Duodenal mucosa (tissue), 2 donors: ENCODE results near the gene DCP2.

Experiments used
- H3K27ac ChIP-seq: one replicate; pipeline ENCODE4 v1.7.0; 2013; ENCODE audit warnings: low read depth, low read length
- H3K27me3 ChIP-seq, 2 donors: one replicate each; pipeline ENCODE4 v1.7.0; 2013; ENCODE audit warnings: low read length in 2 of 2, control low read depth in 1 of 2; ENCODE audit not compliant: insufficient read depth in 2 of 2, control insufficient read depth in 1 of 2
- H3K36me3 ChIP-seq, 2 donors: one replicate each; pipeline ENCODE4 v1.7.0; 2013; ENCODE audit warnings: low read length in 2 of 2, control low read depth in 1 of 2; ENCODE audit not compliant: insufficient read depth in 2 of 2, control insufficient read depth in 1 of 2
- H3K4me1 ChIP-seq, 2 donors: one replicate each; pipeline ENCODE4 v1.7.0; 2013; ENCODE audit warnings: low read length in 2 of 2, control low read depth in 1 of 2; ENCODE audit not compliant: insufficient read depth in 2 of 2, control insufficient read depth in 1 of 2
- H3K4me3 ChIP-seq, 2 donors: one replicate each; pipeline ENCODE4 v1.7.0; 2013; ENCODE audit warnings: low read length in 2 of 2, low read depth in 1 of 2
- H3K9ac ChIP-seq, 2 donors: one replicate each; pipeline ENCODE4 v1.7.0; 2013; ENCODE audit warnings: low read length in 2 of 2, low read depth in 1 of 2
- H3K9me3 ChIP-seq, 2 donors: one replicate each; pipeline ENCODE4 v1.7.0; 2013; ENCODE audit warnings: low read length in 2 of 2, control low read depth in 1 of 2; ENCODE audit not compliant: control insufficient read depth in 1 of 2

DCP2 gene

DNA sequence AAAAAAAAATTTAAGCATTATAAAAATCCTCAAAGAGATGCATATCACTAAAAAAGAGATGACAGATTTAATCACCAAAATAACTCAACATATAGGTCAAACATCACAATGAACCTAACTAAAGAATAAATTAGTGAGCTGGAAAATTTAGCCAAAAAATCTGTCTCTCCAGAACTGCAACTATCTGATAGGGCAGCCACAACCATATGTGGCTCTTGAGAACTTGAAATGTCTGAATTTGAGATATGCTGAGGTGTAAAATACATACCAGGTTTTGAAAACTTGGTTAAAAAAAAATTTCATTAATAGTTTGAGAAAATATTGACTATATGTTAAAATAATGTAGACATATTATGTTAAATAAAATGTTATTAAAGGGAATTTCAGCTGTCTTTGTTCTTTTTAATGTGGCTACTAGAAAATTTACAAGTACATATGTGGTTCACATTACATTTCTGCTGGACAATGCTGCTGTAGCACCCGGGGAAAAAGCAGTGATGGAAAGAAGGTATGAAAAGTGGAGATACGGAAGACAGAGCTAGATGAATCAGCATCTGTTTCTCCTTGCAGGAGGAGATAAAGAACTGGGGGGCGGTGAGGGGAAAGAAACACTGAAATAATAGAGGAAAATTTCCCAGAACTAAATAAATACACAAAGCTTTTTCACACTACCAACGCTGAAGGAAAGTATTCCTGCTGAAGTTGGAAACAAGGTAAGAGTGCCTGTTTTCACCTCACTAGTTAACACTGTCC is 66.1 kb downstream of the DCP2 start:
- no peaks in the 10 kb centered on the region for H3K9me3 ChIP-seq
- H3K36me3 ChIP-seq = no peaks in the 10 kb centered on the region
- no peaks in the 10 kb centered on the region for H3K4me1 ChIP-seq
- H3K9ac ChIP-seq = no peak overlapping the region
- H3K4me3 ChIP-seq = no peak overlapping the region
- H3K27me3 ChIP-seq = no peaks in the 10 kb centered on the region
- no peak overlapping the region for H3K27ac ChIP-seq

DNA sequence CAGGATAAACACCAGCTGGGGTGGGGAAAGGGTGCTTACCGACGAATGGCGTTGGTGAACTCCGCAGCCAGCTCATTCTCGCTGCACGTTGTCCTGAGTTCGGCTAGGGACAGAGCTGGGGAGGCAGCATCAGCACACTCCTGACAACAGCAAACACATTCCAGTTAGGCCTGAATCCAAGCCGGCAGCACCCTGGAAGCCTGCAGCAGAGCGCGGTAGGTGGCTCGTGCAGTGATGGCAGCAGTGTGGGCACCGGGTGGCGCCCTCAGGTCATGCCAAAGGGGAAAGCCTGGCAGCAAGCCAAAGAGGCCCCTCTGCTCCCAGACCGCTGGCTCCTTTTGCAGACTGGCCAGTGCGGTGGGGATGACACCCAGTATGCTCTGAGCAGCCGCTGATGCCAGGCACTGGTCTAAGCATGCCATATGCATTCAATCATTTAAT is 66.9 kb downstream of the DCP2 start:
- Histone ChIP-seq H3K4me3 (no peak overlapping the region), H3K27ac (no peak overlapping the region), H3K9ac (no peak overlapping the region), H3K9me3 (no peaks in the 10 kb centered on the region), H3K36me3 (no peaks in the 10 kb centered on the region), H3K4me1 (no peaks in the 10 kb centered on the region), H3K27me3 (no peaks in the 10 kb centered on the region)

DNA sequence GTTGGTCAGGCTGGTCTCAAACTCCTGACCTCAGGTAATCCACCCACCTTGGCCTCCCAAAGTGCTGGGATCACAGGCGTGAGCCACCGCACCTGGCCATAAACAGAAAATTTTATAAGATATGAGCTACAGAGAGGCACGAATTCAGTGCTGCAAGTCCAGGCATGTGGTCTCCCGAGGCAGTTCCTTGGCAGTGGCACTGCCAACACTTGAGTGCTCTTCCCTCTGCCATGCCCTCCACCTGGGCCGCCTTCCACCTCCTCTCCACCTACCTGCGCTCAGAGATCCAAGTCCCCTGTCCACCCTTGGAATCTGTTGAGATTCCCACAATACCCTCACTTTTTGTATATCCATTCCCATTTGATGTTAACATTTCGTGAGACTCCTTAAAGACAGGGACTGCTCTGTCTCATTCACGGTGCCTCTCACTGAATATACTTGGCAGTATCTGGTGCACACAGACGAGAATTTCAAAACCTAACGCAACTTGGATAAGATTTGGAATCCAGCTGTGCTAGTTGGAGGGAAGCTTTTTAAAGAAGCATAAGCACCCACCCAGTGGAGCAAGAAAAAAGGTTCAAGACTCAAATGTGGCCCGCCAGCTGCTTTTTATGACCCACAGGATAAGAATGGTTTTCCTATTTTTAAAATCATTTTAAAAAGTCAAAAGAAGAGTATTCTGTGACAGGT is 68.3 kb downstream of the DCP2 start:
- no peaks in the 10 kb centered on the region for H3K36me3 ChIP-seq
- H3K27me3 ChIP-seq = no peaks in the 10 kb centered on the region
- no peaks in the 10 kb centered on the region for H3K9me3 ChIP-seq
- no peaks in the 10 kb centered on the region for H3K4me1 ChIP-seq
- no peak overlapping the region for H3K4me3 ChIP-seq
- H3K27ac ChIP-seq = no peak overlapping the region
- no peak overlapping the region for H3K9ac ChIP-seq

DNA sequence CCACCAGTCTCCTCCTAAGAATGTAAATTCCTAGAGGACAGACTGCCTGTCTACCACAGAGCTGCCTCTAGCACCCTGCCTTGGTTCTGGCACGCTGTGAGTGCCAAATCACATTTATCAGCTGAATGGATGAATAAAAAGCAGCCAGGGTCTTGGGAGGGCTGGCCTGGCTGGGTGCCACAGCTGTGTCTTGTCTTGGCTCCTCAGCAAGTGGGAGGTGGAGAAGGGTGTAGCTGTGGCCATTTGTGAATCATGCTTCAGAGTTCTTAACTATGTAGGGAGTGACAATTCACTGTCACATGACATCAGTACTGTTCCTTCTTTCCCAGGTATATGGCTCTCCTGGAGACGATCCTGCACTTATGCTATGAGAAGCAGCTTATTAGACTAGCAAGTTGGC is 70.6 kb downstream of the DCP2 start:
- Histone ChIP-seq H3K4me1 (no peaks in the 10 kb centered on the region), H3K9ac (no peak overlapping the region), H3K4me3 (no peak overlapping the region), H3K27ac (no peak overlapping the region), H3K36me3 (no peaks in the 10 kb centered on the region), H3K9me3 (no peaks in the 10 kb centered on the region), H3K27me3 (no peaks in the 10 kb centered on the region)

DNA sequence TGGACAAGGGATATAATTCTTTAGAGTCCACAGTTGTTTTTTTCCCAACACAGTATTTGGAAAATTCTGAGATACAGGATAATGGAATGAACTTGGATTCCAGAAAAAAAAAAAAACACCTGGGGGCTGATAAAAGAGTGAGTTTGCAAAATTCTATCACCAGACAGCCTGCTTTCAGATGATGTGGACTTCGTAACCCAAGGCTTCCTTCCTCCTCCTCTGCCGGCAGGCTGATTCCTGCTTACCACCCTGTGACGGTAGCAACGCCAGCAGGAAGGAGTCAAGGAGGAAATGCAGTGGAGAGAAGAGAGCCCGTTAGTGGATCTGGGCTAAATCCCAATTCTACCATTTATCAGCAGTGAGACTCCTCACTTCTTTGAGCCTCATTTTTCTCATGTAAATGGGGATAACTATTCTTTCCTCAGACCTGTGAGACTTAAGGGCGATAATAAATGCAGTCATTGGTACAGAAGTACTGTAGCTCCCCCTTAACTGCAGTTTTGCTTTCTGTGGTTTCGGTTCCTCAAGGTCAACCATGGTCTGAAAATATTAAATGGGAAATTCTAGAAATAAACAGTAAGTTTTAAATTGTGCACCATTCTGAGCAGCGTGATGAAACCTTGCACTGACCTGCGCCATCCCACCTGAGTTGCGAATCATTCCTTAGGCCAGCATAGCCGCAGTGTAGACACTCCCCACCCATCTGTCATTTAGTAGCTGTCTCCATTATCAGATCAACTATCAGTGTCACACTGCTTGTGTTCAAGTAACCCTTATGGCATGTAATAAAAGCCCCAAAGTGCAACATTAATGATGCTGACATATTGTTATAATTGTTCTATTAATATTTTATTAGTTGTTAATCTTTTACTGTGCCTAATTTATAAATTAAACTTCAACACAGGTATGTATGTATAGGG is 71.4 kb downstream of the DCP2 start:
- no peak overlapping the region for H3K9ac ChIP-seq
- peaks cover 0 to under 1% of the 10 kb centered on the region in 2 donors for H3K36me3 ChIP-seq
- H3K27ac ChIP-seq = no peak overlapping the region
- H3K9me3 ChIP-seq = no peaks in the 10 kb centered on the region
- peak overlapping the region in 1 of 2 donors; percentile 25 for H3K4me3 ChIP-seq
- no peaks in the 10 kb centered on the region for H3K27me3 ChIP-seq
- H3K4me1 ChIP-seq = no peaks in the 10 kb centered on the region

DNA sequence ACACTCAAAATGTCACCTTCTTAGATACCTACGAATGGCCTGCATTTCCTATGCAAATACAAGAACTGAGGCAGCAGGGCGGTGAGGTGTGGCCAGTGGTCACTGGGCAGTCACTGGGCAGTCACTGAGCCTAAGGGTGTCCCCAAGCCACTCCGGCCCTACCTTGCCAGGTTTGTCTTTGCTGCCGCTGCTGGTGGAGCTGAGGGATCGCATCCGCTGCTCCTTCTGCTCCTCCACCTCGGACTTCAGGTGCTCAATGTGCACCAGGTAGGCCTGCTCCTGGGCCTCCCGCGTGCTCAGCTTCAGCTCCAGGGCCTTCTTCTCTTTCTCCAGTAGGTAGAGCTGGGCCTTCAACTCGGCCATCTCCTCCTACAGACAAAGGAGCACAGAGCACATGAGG is 72.3 kb downstream of the DCP2 start:
- Histone ChIP-seq H3K27me3 (no peaks in the 10 kb centered on the region), H3K4me1 (no peaks in the 10 kb centered on the region), H3K36me3 (peaks cover 0 to 2% of the 10 kb centered on the region in 2 donors), H3K4me3 (no peak overlapping the region), H3K9ac (no peak overlapping the region), H3K9me3 (no peaks in the 10 kb centered on the region), H3K27ac (no peak overlapping the region)

DNA sequence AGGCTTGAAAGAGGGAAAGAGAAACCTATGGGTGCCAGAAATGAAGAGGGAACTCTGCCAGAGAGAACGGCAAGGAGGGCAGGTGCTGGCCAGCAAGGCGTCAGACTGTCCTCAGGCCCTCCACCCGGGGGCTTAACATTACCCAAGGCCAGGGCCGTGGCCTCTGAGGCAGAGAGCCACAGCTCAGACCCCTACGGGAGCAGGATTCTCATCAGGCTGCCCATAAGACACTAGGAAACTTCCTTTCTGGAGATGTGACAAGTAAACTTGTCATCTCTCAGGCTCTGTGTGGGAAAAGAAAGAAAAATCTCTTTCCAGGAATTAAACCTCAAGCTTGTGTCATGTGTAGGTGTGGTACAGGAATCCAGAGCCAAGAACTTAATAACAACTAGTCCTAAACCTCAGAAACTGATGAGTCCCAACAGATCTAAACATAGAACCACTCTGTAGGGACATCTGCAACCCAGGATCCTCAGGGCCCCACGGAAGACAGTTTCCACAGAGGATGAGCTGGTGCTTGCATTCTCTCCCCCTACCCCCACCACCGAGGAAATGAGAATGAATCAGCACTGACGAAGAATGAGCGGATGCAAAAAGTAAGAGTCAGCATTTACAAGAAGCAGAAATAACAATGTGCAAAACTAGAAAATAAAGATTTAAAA is 74.3 kb downstream of the DCP2 start:
- Histone ChIP-seq H3K4me3 (no peak overlapping the region), H3K9ac (no peak overlapping the region), H3K36me3 (peaks cover 0 to 2% of the 10 kb centered on the region in 2 donors), H3K9me3 (no peaks in the 10 kb centered on the region), H3K27ac (no peak overlapping the region), H3K27me3 (no peaks in the 10 kb centered on the region), H3K4me1 (no peaks in the 10 kb centered on the region)

DNA sequence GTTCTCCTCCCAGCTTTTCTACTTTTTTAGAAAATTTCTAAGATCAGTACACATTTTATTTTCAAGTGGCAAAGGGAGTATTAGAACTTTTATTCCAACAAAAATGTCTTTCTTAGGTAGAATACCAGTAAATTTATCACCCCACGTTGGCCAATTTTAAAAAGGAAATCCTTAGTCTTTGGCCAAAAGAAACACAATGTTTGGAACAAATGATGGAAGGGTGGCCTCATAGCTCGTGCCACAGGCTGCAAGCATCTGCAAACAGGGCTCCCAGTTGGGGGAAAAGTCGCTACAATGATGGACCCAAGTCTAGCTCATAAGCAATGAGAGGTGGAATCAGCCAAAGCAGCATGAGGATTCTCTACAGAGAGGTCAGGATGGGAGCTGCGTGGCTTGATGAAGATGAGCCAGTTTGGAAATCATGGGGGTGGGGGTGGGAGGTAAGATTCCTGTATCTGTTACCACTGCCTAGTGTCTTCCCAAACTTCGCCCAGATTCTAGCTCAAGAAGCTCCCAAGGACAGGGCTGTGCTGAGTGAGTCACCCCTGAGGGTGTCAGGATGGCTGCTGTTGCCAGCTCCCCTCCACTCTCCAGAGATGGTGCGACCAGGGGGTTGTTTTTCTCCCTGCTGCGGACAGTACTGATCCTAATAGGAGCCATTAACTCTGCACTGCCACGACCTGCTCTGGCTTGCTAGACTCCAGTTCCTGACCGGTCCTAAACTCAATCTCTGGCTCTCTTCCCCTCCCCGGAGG is 75.6 kb downstream of the DCP2 start:
- no peak overlapping the region for H3K4me3 ChIP-seq
- H3K27ac ChIP-seq = no peak overlapping the region
- no peaks in the 10 kb centered on the region for H3K27me3 ChIP-seq
- no peak overlapping the region for H3K9ac ChIP-seq
- peaks cover 0 to 2% of the 10 kb centered on the region in 2 donors for H3K36me3 ChIP-seq
- H3K4me1 ChIP-seq = no peaks in the 10 kb centered on the region
- H3K9me3 ChIP-seq = no peaks in the 10 kb centered on the region

DNA sequence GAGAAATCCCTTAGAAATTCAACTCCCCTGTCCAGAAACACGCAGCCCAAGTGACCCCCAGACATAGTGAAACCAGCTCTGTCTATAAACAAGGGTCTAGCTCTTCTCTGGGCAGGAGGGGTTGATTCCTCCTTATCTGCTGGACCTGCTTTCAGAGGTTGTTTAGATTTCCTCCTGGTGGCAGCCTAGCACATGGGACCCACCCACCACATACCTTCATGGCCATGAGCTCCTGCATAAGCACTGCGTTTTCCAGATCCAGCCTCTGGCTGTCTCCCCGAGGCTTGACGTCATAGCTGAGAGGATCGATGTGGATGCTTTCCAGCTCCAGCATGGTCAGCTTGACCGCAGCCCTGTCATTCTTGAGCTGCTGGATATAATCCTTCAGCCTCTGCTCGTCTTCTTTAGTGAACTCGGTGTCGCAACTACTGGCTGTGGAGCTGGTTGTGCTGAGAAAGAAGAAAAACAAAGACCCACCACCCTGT is 77.0 kb downstream of the DCP2 start:
- Histone ChIP-seq H3K27me3 (no peaks in the 10 kb centered on the region), H3K9me3 (no peaks in the 10 kb centered on the region), H3K36me3 (peaks cover 0 to 2% of the 10 kb centered on the region in 2 donors), H3K4me3 (no peak overlapping the region), H3K27ac (no peak overlapping the region), H3K9ac (no peak overlapping the region), H3K4me1 (no peaks in the 10 kb centered on the region)
